RPMI8226 (cell line): ENCODE results near the gene MPP3.
"Not testable (repeated sequence)": the region's sequence is repeated elsewhere in the genome, so short reads cannot be mapped to it uniquely, and the experiment has no call there.

ENCODE experiments used
- DNase-seq: peaks from one replicate; pipeline ENCODE4 v3.0.0-alpha.2; 2015

Gene MPP3

GRCh38 chr17:43801844-43802243 is 31.1 kb downstream of the MPP3 start:
- DNase-seq = no peak

DNA sequence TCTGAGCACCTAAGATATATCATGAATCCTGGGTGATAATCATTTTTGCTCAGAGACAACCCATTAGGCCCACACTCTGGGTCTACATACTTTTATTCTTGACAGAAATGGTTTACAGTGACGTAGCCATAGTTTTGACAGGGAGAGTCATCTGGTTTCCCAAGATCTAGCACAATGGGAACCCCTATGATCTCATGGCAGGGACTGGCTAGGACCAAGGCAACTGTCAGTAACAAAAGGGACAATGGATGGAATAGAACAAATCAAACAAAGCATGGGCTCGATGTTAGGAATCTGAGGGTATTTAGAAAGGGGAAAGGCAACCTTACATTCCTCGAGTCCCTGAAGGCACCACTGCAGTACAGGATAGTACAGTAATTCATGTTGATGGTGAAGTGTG is 32.2 kb downstream of the MPP3 start:
- no peak for DNase-seq

GRCh38 chr17:43799047-43799446 is 33.9 kb downstream of the MPP3 start:
- DNase-seq = no peak

DNA sequence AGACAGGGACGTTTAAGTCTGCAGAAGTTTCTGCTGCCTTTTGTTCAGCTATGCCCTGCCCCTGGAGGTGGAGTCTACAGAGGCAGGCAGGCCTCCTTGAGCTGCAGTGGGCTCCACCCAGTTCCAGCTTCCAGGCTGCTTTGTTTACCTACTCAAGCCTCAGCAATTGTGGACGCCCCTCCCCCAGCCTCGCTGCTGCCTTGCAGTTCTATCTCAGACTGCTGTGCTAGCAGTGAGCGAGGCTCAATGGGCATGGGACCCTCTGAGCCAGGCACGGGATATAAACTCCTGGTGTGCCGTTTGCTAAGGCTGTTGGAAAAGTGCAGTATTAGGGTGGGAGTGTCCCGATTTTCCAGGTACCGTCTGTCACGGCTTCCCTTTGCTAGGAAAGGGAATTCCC is 34.9 kb downstream of the MPP3 start:
- not testable (repeated sequence) for DNase-seq

DNA sequence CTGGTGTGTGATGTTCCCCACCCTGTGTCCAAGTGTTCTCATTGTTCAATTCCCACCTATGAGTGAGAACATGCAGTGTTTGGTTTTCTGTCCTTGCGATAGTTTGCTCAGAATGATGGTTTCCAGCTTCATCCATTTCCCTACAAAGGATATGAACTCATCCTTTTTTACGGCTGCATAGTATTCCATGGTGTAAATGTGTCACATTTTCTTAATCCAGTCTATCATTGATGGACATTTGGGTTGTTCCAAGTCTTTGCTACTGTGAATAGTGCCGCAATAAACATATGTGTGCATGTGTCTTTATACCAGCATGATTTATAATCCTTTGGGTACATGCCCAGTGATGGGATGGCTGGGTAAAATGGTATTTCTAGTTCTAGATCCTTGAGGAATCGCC is 40.3 kb downstream of the MPP3 start:
- not testable (repeated sequence) for DNase-seq

GRCh38 chr17:43791589-43791988 is 41.4 kb downstream of the MPP3 start:
- peak; percentile 48 for DNase-seq

- peak; percentile 22 for DNase-seq
These were observed 42.5 kb downstream of the MPP3 start for GRCh38 chr17:43790311-43790940.

- no peak for DNase-seq
These were observed 43.5 kb downstream of the MPP3 start for GRCh38 chr17:43789482-43789881.

GRCh38 chr17:43788540-43788939 is 44.4 kb downstream of the MPP3 start:
- no peak for DNase-seq

GRCh38 chr17:43787728-43788127 is 45.2 kb downstream of the MPP3 start:
- DNase-seq = no peak

- DNase-seq = no peak
These were observed 48.3 kb downstream of the MPP3 start for GRCh38 chr17:43784628-43785101.

DNA sequence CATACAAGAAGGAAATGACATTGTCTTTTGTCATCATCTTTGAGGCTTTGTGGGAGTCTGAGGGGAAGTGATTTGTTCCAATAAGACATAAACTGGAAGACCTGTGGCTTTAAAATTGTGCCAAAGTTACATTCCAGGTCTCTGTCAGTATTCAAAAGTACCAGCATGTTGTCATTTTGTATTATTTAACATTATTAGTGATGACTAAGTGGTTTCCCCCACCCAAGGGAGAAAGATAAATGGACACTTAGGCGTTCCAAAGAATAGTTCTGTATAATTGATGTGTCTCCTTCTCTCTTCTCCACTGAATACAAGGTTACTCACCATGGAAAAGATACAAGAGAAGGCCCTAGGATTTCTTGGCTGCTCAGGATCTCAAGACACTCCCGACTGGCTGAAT is 48.9 kb downstream of the MPP3 start:
- no peak for DNase-seq

DNA sequence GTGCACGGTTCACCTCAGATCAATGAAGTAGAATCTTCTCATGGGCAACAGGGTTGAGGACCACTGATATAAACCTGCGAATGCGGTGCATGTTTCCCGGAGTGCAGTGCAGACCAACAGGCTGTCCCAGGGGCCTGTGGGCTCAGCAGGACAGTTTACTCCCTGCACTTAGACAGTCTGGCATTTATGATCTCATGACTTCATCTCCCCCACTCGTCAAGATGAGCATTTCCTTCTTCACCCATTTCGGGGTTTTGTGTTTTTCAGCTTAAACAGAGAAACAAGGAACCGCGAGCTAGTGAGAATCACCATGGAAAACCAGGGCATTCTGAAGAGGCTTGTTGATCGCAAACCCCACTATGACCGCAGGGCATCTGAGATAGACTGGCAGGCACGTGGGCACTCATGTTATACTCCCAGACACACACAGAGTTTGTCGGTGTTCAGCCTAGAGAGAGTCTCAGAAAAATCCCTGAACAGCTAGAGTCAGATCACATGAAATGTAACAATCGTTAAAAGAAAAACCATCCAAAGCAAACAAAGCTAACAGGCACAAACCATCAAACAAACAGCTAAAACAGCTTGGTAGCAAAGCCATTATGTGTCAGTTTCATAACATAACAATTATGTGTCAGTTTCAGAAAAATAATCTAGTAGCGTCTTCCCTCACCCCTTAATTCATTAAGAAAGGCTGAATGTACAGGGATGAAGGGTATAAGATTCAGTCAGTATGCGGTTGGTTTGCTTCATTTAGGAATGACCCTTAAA is 49.8 kb downstream of the MPP3 start:
- no peak for DNase-seq

DNA sequence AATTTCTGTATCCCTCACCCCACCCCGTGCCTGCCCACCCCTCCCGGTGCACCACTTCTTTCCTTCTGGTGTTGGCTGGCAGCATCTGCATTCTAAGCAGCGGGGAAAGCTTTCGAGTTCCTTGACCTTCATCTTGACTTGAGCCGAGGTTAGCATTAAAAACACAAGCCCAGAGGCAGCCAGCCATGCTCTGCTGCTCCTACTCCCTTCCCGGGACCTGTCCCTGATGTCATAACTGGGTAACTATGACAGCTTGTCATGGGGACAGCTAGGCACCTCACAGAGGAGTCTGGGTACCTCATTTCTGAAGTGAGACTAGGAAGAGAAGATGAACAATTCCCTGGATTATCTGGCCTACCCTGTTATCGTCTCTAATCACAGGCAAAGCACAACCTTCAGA is 52.8 kb downstream of the MPP3 start, which contains the start of gene CFAP97D1:
Gene CFAP97D1 (plus strand): TSS at position 301 of the 400 bp plus-strand sequence. CDS start 28 bp downstream, at position 329.
- DNase-seq = no peak

DNA sequence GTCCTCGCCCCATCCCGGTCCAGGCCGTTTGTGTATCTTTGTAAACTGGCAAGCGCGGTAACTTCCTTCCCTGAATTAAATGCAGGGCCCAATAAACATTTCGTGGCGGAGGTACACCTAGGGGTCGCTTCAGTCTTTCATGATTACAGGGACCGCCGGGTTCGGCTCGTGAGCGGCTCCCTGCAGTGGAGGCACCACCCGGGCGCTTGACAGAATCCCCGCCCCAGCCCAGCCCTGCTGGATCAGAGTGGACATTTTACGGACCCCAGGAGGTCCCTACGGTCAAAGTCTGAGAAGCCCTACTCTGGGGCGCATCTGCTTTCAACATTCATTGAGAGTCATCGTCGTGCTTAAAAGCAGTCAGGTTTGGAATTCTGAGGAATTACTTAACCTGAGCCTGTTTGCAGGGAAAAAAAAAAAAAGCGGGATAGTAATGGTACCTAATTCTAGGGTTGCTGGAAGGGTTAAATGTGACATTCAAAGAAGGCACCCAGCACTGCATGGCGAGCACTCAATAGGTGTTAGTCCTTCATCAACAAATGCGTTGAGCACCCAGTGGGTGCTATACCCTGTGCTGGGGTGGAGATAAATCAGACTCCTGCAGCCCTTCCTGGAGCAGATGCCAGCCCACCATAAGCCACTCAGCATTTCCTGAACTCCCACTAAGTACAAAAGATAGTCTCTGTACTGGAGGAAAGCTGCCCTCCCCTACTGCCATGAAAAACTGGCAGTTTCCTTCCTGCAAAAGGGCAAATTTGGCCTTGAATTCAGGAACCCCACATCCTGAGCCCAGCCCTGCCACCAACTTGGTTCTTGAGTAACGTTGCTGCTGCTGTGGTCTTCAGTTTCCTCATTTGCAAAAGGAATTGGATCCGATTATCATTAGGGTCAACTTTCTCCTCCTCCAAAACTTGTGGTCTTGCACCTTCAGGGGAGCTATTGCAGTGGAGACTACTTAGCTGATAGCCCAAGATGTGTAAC is 53.5 kb downstream of the MPP3 start:
- DNase-seq = no peak

DNA sequence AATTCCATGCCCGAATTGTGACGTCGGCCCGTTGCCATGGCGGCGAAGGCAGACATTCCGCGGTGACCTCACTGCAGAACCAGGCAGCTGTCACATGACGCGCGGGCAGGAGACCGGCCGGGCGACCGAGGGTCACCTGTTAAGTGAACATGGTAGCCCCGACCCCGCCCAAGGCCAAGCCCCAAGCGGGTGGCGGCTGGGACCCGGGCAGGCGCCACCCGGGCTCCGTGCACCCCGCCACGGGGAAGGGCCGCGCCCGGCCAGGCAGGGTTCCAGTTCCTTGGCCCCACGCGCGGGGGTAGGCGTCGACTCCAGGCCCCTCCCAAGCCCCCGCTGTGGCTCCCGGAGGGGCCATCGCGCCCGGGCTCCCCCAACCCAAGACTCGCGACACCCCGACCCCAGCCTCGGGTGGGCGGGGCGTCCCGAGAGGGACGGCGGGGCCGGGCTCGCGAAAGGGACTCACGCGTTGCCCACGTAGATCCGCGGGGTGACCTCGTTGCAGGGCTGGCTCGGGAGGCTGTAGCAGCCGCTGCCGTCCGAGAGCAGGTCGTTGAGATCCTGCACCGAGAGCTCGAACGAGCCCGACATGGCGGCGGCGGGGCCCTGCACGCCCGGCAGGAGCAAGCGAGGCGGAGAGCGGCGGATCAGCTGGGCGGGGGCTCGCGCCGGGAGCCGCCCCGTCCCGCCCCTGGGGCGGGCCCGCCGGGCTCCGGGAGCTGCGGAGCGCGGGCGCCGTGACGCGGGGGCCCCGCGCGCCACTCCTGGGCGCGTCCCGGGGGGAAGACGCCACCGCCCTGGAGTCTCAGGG is 54.4 kb downstream of the MPP3 start, which contains the start of gene DUSP3:
Gene DUSP3 (minus strand): TSS at position 641 of the 808 bp plus-strand sequence. CDS start 53 bp downstream, at position 588.
- peak; percentile 81 for DNase-seq

GRCh38 chr17:43774304-43775250 is 58.4 kb downstream of the MPP3 start:
- no peak for DNase-seq

- DNase-seq = no peak
These were observed 59.9 kb downstream of the MPP3 start for GRCh38 chr17:43772877-43773648.

DNA sequence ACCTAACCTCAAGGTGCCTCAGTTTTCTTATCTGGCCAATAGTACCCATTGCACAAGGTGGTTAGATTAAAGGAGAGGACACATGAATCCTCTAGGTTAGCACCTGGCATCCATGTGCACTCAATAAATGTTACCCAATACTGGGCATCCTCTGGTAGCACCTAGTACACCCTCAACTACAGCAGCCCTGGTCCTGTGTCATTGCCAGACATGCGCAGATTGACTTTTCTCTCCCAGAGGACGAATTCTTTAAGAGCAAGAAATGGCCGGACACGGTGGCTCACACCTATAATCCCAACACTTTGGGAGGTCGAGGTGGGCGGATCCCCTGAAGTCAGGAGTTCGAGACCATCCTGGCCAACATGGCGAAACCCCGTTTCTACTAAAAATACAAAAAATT is 61.5 kb downstream of the MPP3 start:
- DNase-seq = no peak

DNA sequence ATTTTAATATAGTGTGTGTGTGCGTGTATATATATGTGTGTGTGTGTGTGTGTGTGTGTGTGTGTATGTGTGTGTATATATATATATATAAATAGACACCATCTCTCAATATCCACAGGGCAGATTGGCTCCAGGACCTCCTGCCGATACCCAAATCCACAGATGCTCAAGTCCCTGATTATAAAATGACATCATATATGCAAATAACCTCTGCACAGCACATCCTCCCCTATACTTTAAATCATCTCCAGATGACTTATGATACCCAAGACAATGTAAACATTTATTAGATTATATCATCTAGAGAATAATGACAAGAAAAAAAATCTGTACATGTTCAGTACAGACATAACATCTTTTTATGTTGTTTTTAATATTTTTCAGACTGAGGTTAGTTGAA is 62.0 kb downstream of the MPP3 start:
- no peak for DNase-seq
